Glomerular visceral epithelial cell (primary cell): ENCODE results near the gene SLC25A34.

Source experiments
- DNase-seq: peaks from one replicate; pipeline ENCODE4 v3.0.0-alpha.2; 2016; ENCODE audit errors: extremely low spot score

Gene SLC25A34

DNA sequence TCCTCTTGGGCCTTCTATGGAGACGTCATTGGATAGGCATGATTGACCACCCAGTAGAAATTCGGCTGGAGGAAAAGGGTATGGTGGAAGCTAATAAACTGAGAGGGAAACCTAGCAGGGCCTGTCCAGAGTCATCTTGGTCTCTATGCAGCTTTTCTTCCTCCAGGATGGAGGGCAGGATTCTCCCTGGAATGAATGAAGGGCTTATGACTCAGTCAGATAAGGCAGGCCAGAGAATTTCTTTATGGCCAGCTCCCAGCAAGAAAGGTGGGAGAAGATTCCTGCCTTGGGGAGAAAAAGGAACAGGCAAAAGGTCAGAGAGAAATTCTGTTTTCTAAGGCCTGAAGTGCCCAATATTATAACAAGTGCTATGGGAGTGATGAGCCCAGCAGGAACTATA is 39.6 kb downstream of the SLC25A34 start:
- DNase-seq, result no peak

DNA sequence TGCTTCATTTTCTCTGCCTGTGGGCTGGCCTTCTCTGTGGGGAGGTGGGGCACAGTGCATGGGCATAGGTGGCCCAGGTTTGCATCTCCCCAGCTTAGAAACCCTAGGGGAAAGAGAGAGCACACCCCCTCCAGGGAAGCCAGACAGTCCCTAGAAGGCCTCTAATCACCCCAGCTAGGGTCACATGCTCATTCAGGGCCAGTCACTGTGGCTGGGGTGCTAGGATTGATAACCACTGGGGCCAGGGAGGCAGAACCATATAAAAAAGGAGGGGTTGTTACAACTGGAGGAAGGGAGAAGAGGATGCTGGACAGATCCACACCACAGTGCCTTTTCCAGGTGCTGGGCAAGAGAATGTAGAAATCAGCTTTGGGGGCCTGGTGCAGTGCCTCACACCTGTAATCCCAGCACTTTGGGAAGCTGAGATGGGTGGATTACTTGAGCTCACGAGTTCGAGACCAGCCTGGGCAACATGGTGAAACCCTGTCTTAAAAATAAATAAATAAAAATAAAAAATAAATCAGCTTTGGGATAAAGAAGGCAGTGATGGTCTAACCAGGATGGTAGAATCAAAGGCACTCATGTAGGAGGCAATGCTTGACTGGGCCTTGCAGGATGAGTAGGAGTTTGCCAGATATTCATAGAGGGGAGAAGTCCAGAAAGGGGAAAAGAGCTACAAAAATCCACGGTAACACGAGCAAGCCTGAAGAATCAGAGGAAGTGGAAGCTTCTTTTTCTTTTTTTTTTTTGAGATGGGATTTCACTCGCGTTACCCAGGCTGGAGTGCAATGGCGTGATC is 42.0 kb downstream of the SLC25A34 start:
- DNase-seq, result no peak

DNA sequence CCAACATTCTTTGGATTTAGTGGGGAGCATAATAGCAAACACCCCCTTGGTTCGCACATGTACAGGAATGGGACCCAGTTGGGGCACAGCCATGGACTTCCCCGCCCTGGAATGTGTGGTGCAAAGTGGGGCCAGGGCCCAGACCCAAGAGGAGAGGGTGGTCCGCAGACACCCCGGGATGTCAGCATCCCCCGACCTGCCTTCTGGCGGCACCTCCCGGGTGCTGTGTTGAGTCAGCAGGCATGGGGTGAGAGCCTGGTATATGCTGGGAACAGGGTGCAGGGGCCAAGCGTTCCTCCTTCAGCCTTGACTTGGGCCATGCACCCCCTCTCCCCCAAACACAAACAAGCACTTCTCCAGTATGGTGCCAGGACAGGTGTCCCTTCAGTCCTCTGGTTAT is 49.6 kb downstream of the SLC25A34 start:
- DNase-seq, result no peak

DNA sequence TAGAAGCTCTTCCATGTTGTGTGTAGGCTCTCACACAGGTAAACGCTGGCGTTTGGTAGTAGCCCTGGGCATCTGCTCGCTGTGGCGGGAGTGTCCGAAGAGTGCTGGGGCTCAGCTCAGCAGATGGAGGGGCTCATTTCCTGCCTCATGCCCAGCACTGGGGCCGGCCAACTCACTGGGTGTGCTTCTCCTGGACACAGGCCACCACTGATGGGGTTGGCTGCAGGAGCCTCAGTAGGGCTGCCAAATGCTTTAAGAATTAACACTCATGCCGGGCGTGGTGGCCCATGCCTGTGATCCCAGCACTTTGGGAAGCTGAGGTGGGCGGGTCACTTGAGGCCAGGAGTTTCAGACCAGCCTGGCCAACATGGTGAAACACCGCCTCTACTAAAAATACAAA is 50.5 kb downstream of the SLC25A34 start:
- DNase-seq, result no peak

DNA sequence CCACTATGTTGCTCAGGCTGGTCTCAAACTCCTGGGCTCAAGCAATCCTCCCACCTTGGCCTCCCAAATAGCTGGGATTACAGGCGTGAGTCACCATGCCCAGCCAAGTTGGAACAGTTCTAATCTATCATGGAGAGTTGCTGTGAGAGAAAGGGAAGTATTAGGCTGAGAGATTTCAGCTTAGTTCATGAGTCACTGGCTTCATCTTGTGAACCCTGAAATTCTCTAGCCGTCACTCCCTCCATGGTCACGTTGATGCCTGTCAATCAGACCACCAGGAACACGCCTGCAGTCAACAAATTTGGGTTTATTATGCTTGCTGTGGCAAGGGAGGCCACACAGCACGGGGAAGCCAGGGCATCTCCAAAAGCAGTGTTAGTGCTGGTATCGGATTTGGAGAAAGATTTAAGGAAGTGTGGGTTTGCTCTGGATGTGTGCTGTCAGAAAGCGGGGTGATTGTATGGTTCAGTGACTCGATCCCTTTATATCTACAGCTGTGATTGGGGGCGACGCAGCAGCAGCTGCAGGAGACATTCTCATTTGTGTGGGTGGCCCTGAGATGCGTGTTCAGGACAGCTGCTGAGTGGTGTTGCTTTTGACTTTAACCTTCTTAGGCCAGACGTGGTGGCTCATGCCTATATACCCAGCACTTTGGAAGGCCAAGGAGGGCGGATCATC is 52.7 kb downstream of the SLC25A34 start:
- DNase-seq, result no peak
